ENCODE measurements around the gene SDHAF1.
"Not testable (repeated sequence)": the region's sequence is repeated elsewhere in the genome, so short reads cannot be mapped to it uniquely, and the experiment has no call there.

The SDHAF1 gene

GRCh38 chr19:35995048-35995993 is at the start of gene SDHAF1:
SDHAF1 (plus strand) TSS chr19:35995188; CDS start chr19:35995275, 87 bp downstream.
- DNase-seq, result peak; percentile 98

GRCh38 chr19:35946203-35946602 is 48.8 kb upstream of the SDHAF1 start:
- DNase-seq, result no peak

- DNase-seq, result no peak
Observed at GRCh38 chr19:35949131-35949530, 45.9 kb upstream of the SDHAF1 start.

GRCh38 chr19:35955881-35956634 is 38.9 kb upstream of the SDHAF1 start:
- no peak for DNase-seq

GRCh38 chr19:35957411-35957810 is 37.6 kb upstream of the SDHAF1 start:
- not testable (repeated sequence) for DNase-seq

GRCh38 chr19:35958660-35959039 is 36.3 kb upstream of the SDHAF1 start:
- DNase-seq, result peak; percentile 6

GRCh38 chr19:35959040-35959967 is 35.7 kb upstream of the SDHAF1 start:
- peak; percentile 48 for DNase-seq

- DNase-seq, result no peak
Observed at GRCh38 chr19:35959968-35960320, 35.0 kb upstream of the SDHAF1 start.

- no peak for DNase-seq
Observed at GRCh38 chr19:35960432-35960972, 34.5 kb upstream of the SDHAF1 start.

GRCh38 chr19:35963514-35963913 is 31.5 kb upstream of the SDHAF1 start:
- peak; percentile 76 for DNase-seq

- DNase-seq, result no peak
Observed at GRCh38 chr19:35966771-35967170, 28.2 kb upstream of the SDHAF1 start.

- DNase-seq, result peak; percentile 18
Observed at GRCh38 chr19:35973487-35973886, 21.5 kb upstream of the SDHAF1 start.

GRCh38 chr19:35975608-35976214 is 19.3 kb upstream of the SDHAF1 start:
- peak; percentile 63 for DNase-seq

- peak; percentile 83 for DNase-seq
Observed at GRCh38 chr19:35977446-35978222, 17.4 kb upstream of the SDHAF1 start.

- DNase-seq, result no peak
Observed at GRCh38 chr19:35978271-35978670, 16.7 kb upstream of the SDHAF1 start.

- no peak for DNase-seq
Observed at GRCh38 chr19:35978832-35979365, 16.1 kb upstream of the SDHAF1 start.

- not testable (repeated sequence) for DNase-seq
Observed at GRCh38 chr19:35980997-35981396, 14.0 kb upstream of the SDHAF1 start.

- DNase-seq, result no peak
Observed at GRCh38 chr19:35983177-35983576, 11.8 kb upstream of the SDHAF1 start.

GRCh38 chr19:35986111-35986510 is 8.9 kb upstream of the SDHAF1 start:
- no peak for DNase-seq

- DNase-seq, result peak; percentile 62
Observed at GRCh38 chr19:35986664-35987570, 8.1 kb upstream of the SDHAF1 start.
